B cell (primary cell): Measurements from ENCODE around the gene KCNH1. TPM values are rescaled to one million over a fixed set of nuclear protein-coding genes. Genes with fewer than 3 reads are reported as not detected.

ENCODE experiments used
- ATAC-seq: fragments of 200-7000 bp; cut with Tn5 transposase; one replicate; pipeline ENCODE4 v1.10.0; 2021; ENCODE audit warnings: low read depth, mild to moderate bottlenecking, moderate number of reproducible peaks, moderate library complexity
- CTCF ChIA-PET: fragments of 350-600 bp; sonication (Branson Sonifier 250); formaldehyde crosslinking; loops from one replicate; lab custom pipeline; 2021; ENCODE audit warnings: antibody characterized with exemption, inconsistent platforms; lab: Charles Lee
- POLR2A ChIA-PET: fragments of 350-600 bp; sonication (Branson Sonifier 250); formaldehyde crosslinking; loops from one replicate; lab custom pipeline; 2021; ENCODE audit warnings: antibody characterized with exemption; lab: Charles Lee
- DNase-seq: peaks from one replicate; pipeline ENCODE4 v3.0.0; 2013
- H2AFZ ChIP-seq: 2 replicates; pipeline ENCODE4 v1.6.1; 2012; ENCODE audit warnings: mild to moderate bottlenecking, low read depth, low read length; ENCODE audit not compliant: insufficient read depth, poor library complexity, severe bottlenecking
- H3K27ac ChIP-seq, 2 donors: 1 replicate in 1 of 2; 2 replicates in 1 of 2; pipeline ENCODE4 v1.5.1; 2012 to 2013; ENCODE audit warnings: low read length in 2 of 2, mild to moderate bottlenecking in 2 of 2, moderate library complexity in 1 of 2
- H3K27me3 ChIP-seq, 4 experiments: fragments of 200-600 bp in 1 of 4; sonication (generic) in 1 of 4; replicated peaks in 1 of 4; 1 replicate in 2 of 4; 2 replicates in 2 of 4; pipeline versions ENCODE4 v1.6.1 to v1.7.0; 2013 to 2016; ENCODE audit warnings: low read length in 3 of 4, mild to moderate bottlenecking in 2 of 4, mixed read lengths in 1 of 4, moderate library complexity in 1 of 4; ENCODE audit not compliant: insufficient read depth in 4 of 4, control insufficient read depth in 3 of 4; ENCODE audit errors: control extremely low read depth in 1 of 4
- H3K36me3 ChIP-seq, 2 experiments: replicated peaks in 1 of 2; 1 replicate in 1 of 2; 2 replicates in 1 of 2; pipeline versions ENCODE4 v1.6.1 to v1.7.1; 2013; ENCODE audit warnings: low read length in 1 of 2; ENCODE audit not compliant: insufficient read depth in 2 of 2, control insufficient read depth in 1 of 2; ENCODE audit errors: control extremely low read depth in 1 of 2, extremely low read depth in 1 of 2
- H3K4me1 ChIP-seq, 2 donors: fragments of 200-600 bp in 1 of 2; sonication (generic) in 1 of 2; 1 replicate in 1 of 2; 2 replicates in 1 of 2; pipeline versions ENCODE4 v1.5.1 to v1.6.1; 2013 to 2017; ENCODE audit warnings: low read length in 2 of 2; ENCODE audit not compliant: control insufficient read depth in 2 of 2, insufficient read depth in 2 of 2
- H3K4me2 ChIP-seq: replicated peaks from 2 replicates; pipeline ENCODE3; 2012; ENCODE audit warnings: mild to moderate bottlenecking, low read depth, low read length; ENCODE audit not compliant: poor library complexity, severe bottlenecking
- H3K4me3 ChIP-seq, 5 experiments: fragments of 200-600 bp in 1 of 5; sonication (generic) in 1 of 5; 1 replicate in 3 of 5; 2 replicates in 2 of 5; pipeline versions ENCODE4 v1.5.1 to v1.7.0; 2011 to 2016; ENCODE audit warnings: low read length in 4 of 5, mild to moderate bottlenecking in 4 of 5, low read depth in 2 of 5, control low read depth in 1 of 5, moderate library complexity in 1 of 5; ENCODE audit not compliant: insufficient read depth in 1 of 5; ENCODE audit errors: control extremely low read depth in 1 of 5, extremely low read depth in 1 of 5
- H3K79me2 ChIP-seq: fragments of 200-600 bp; sonication (generic); one replicate; pipeline ENCODE4 v1.6.0; 2016; ENCODE audit warnings: low read length; ENCODE audit not compliant: control insufficient read depth, insufficient read depth
- H3K9ac ChIP-seq: fragments of 200-600 bp; sonication (generic); 2 replicates; pipeline ENCODE4 v1.6.1; 2017; ENCODE audit warnings: mild to moderate bottlenecking, low read length, moderate library complexity
- H3K9me3 ChIP-seq, 3 donors: one replicate each; pipeline versions ENCODE4 v1.6.1 to v1.7.1; 2013; ENCODE audit warnings: low read length in 2 of 3; ENCODE audit not compliant: control insufficient read depth in 2 of 3, insufficient read depth in 1 of 3; ENCODE audit errors: control extremely low read depth in 1 of 3
- H4K20me1 ChIP-seq: 2 replicates; pipeline ENCODE4 v1.6.0; 2012; ENCODE audit warnings: mild to moderate bottlenecking, low read length; ENCODE audit not compliant: insufficient read depth, control insufficient read depth, poor library complexity, severe bottlenecking
- H3K27ac Mint-ChIP-seq: one replicate; pipeline ENCODE4 v1.8.0; 2021; ENCODE audit warnings: mixed read lengths
- H3K27me3 Mint-ChIP-seq: one replicate; pipeline ENCODE4 v1.8.0; 2021; ENCODE audit warnings: mixed read lengths
- H3K4me1 Mint-ChIP-seq: one replicate; pipeline ENCODE4 v1.8.0; 2021; ENCODE audit warnings: mixed read lengths
- H3K4me3 Mint-ChIP-seq: one replicate; pipeline ENCODE4 v1.8.0; 2021; ENCODE audit warnings: mixed read lengths
- H3K9me3 Mint-ChIP-seq: one replicate; pipeline ENCODE4 v1.8.0; 2022; ENCODE audit warnings: mixed read lengths; ENCODE audit not compliant: insufficient read depth
- CTCF ChIP-seq: fragments of 200-600 bp; IDR thresholded peaks from one replicate; pipeline ENCODE4 v1.8.0; 2022; ENCODE audit warnings: antibody characterized with exemption, mild to moderate bottlenecking
- EZH2 ChIP-seq: IDR thresholded peaks from 2 replicates; pipeline ENCODE4 v1.6.1; 2012; ENCODE audit warnings: borderline replicate concordance, low read depth, mild to moderate bottlenecking, moderate library complexity, low read length; ENCODE audit not compliant: insufficient read depth, poor library complexity, severe bottlenecking
- WGBS: methylation state at CpG from one replicate; pipeline ENCODE4 v1.1.5; 2013; ENCODE audit warnings: missing lambda C conversion rate; ENCODE audit not compliant: insufficient coverage; 5-methylcytosine and 5-hydroxymethylcytosine counted together
- intact Hi-C: fragments of 100-400 bp; cut with micrococcal nuclease; formaldehyde crosslinking; loops from one replicate; pipeline ENCODE4 v1.10.0; 2022
- polyA plus RNA-seq: library from polyadenylated mRNA; depleted of rRNA; stranded (reverse); fragments of >200 nt; gene quantifications from 2 replicates; pipeline ENCODE4 v1.2.3, GENCODE V29; 2012
- total RNA-seq, 2 donors: library from RNA; stranded (reverse); fragments of 120-200 nt in 1 of 2; gene quantifications; 1 replicate in 1 of 2; 2 replicates in 1 of 2; pipeline versions ENCODE4 v1.2.3 to v1.2.4, GENCODE V29; 2013 to 2022

KCNH1 gene
- total and polyA plus RNA-seq, 2 donors (not counting 1 experiment from before 2014, with no cell fraction given), result not detected

GRCh38 chr1:210676539-210676938 lies 457.4 kb downstream of the KCNH1 start:
- no peak overlapping the region for H3K4me3 Mint-ChIP-seq
- TF ChIP-seq EZH2 (no peak), CTCF (no peak)
- no peaks in the 10 kb centered on the region for H3K79me2 ChIP-seq
- H3K27me3 Mint-ChIP-seq, result no peaks in the 10 kb centered on the region
- no peak overlapping the region for H3K4me2 ChIP-seq
- no peaks in the 10 kb centered on the region for H3K36me3 ChIP-seq
- intact Hi-C loops, result no loop called here
- no peak overlapping the region for H3K4me3 ChIP-seq
- H3K27ac ChIP-seq, result no peak overlapping the region
- H3K9me3 Mint-ChIP-seq, result no peaks in the 10 kb centered on the region
- no peak for ATAC-seq
- H4K20me1 ChIP-seq, result no peaks in the 10 kb centered on the region
- no peak overlapping the region for H3K9ac ChIP-seq
- ChIA-PET POLR2A (no interaction called here), CTCF (no interaction called here)
- no peaks in the 10 kb centered on the region for H3K4me1 ChIP-seq
- H2AFZ ChIP-seq, result no peak overlapping the region
- no peaks in the 10 kb centered on the region for H3K4me1 Mint-ChIP-seq
- DNase-seq, result no peak
- H3K27ac Mint-ChIP-seq, result no peak overlapping the region
- no peaks in the 10 kb centered on the region for H3K27me3 ChIP-seq
- WGBS, result 93% methylated on average over 3 of the region's 3 CpGs
- H3K9me3 ChIP-seq, result no peaks in the 10 kb centered on the region

DNA sequence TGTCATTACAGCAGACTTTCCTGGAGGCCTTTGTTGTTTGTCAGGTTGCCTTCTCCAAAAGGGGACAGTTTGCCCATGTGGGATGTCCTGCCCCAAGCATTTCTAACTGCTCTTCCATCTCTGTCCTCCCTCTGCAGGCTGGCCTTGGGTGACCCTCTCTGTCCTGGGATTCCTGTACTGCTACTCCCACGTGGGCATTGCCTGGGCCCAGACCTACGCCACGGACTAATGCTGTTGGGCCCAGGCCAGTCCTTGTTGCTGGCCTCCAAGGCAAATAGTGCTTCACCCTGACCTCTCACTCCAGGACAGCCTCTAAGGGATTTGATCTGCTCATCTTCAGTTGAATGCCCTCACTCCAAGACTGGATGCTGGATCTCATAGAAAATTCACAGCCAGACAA lies 459.8 kb downstream of the KCNH1 start:
- Histone ChIP-seq H3K36me3 (no peaks in the 10 kb centered on the region), H2AFZ (no peak overlapping the region), H3K4me3 (no peak overlapping the region), H3K79me2 (no peaks in the 10 kb centered on the region), H3K4me2 (no peak overlapping the region), H3K9ac (no peak overlapping the region), H3K27me3 (no peaks in the 10 kb centered on the region), H3K9me3 (no peaks in the 10 kb centered on the region), H3K27ac (no peak overlapping the region), H3K4me1 (no peaks in the 10 kb centered on the region), H4K20me1 (no peaks in the 10 kb centered on the region)
- Mint-ChIP-seq H3K9me3 (no peaks in the 10 kb centered on the region), H3K27me3 (no peaks in the 10 kb centered on the region), H3K27ac (no peak overlapping the region), H3K4me3 (no peak overlapping the region), H3K4me1 (no peaks in the 10 kb centered on the region)
- CTCF ChIA-PET, result no interaction called here
- 67% methylated on average over 3 of the region's 3 CpGs for WGBS
- TF ChIP-seq CTCF, result no peak
- TF ChIP-seq EZH2, result no peak
- intact Hi-C loops, result no loop called here
- no peak for ATAC-seq
- no peak for DNase-seq
- POLR2A ChIA-PET, result no interaction called here
